K562 (cell line): ENCODE measurements around the gene VSIG1. TPM values are rescaled to one million over a fixed set of nuclear protein-coding genes. Genes with fewer than 3 reads are reported as not detected.

Experiments used
- BMI1 ChIP-seq: fragments of 150-350 bp; IDR thresholded peaks from 2 replicates; pipeline ENCODE4 v1.6.1; 2014; ENCODE audit warnings: low read length
- CBFA2T2 ChIP-seq: fragments of 450-650 bp; conservative IDR thresholded peaks from 2 replicates; pipeline ENCODE4 v1.6.1; 2017; ENCODE audit warnings: mild to moderate bottlenecking
- CHD7 ChIP-seq: fragments of 200-600 bp; sonication (generic); IDR thresholded peaks from one replicate; pipeline ENCODE4 v1.6.1; 2012; ENCODE audit warnings: mild to moderate bottlenecking, low read depth, low read length, inconsistent platforms
- EP300 ChIP-seq: IDR thresholded peaks from 2 replicates; pipeline ENCODE4 v1.6.1; 2012; ENCODE audit warnings: low read length, improper control_type of control experiment
- ESRRA ChIP-seq: fragments of 450-650 bp; IDR thresholded peaks from 2 replicates; pipeline ENCODE4 v1.6.1; 2014; ENCODE audit warnings: low read depth, mild to moderate bottlenecking, moderate library complexity, borderline replicate concordance
- HDAC8 ChIP-seq: fragments of 450-650 bp; IDR thresholded peaks from 2 replicates; pipeline ENCODE4 v1.6.1; 2016; ENCODE audit warnings: mild to moderate bottlenecking, missing genetic modification characterization, moderate library complexity, missing compliant biosample characterization
- MAFG ChIP-seq: fragments of 450-650 bp; conservative IDR thresholded peaks from 2 replicates; pipeline ENCODE4 v1.6.1; 2016; ENCODE audit warnings: missing genetic modification characterization, missing compliant biosample characterization
- NFE2L1 ChIP-seq: fragments of 450-650 bp; IDR thresholded peaks from 2 replicates; pipeline ENCODE4 v1.6.1; 2016; ENCODE audit warnings: missing genetic modification characterization, low read depth, mild to moderate bottlenecking, missing compliant biosample characterization, moderate library complexity, borderline replicate concordance
- POLR2A ChIP-seq: fragments of 450-650 bp; conservative IDR thresholded peaks from 2 replicates; pipeline ENCODE4 v1.6.1; 2016
- POLR2G ChIP-seq: fragments of 200-400 bp; formaldehyde crosslinking; IDR thresholded peaks from 2 replicates; pipeline ENCODE4 v1.6.1; 2017; ENCODE audit warnings: low read depth, mild to moderate bottlenecking, antibody characterized with exemption, low read length, moderate library complexity
- SMAD4 ChIP-seq: fragments of 250-450 bp; sonication (Bioruptor Pico); conservative IDR thresholded peaks from 2 replicates; pipeline ENCODE4 v1.8.0; 2021; ENCODE audit warnings: inconsistent platforms, mild to moderate bottlenecking, moderate library complexity
- TSC22D4 ChIP-seq: fragments of 450-650 bp; IDR thresholded peaks from 2 replicates; pipeline ENCODE4 v1.6.1; 2016; ENCODE audit warnings: missing genetic modification characterization, missing biosample characterization, control low read depth
- ZFP91 ChIP-seq: sonication (generic); formaldehyde crosslinking; IDR thresholded peaks from 2 replicates; pipeline ENCODE4 v1.8.0; 2022; ENCODE audit warnings: mild to moderate bottlenecking, missing genetic modification reagents
- ZNF124 ChIP-seq: sonication (generic); formaldehyde crosslinking; IDR thresholded peaks from 2 replicates; pipeline ENCODE4 v1.8.1; 2022; ENCODE audit warnings: missing genetic modification reagents
- polyA plus RNA-seq, 8 experiments: library from polyadenylated mRNA; depleted of rRNA in 4 of 8; stranded (reverse) in 5 of 8; unstranded in 3 of 8; fragments of >200 nt; fragmentation: Nextera tagmentation in 2 of 8; fragmentation: Illumina TruSeq in 1 of 8; extraction: Ambion mirVana in 2 of 8; extraction: Trizol in 1 of 8; gene quantifications; 2 replicates each; pipeline versions ENCODE4 v1.2.1 to v1.2.3, GENCODE V29; 2011 to 2014; ENCODE audit warnings: inconsistent platforms in 1 of 8, missing spikeins in 1 of 8
- total RNA-seq, 7 experiments: library from RNA; depleted of rRNA in 6 of 7; stranded (reverse); fragments of >200 nt in 6 of 7; fragmentation: Illumina TruSeq in 2 of 7; extraction: Trizol in 2 of 7; gene quantifications; 2 replicates each; pipeline versions ENCODE4 v1.2.1 to v1.2.3, GENCODE V29; 2011 to 2021; ENCODE audit warnings: low replicate concordance in 1 of 7
- TF ChIP-seq, protein P1 (sequence below): fragments of 250-450 bp; sonication (Bioruptor Pico); IDR thresholded peaks from 2 replicates; pipeline ENCODE4 v1.4.0; 2020; ENCODE audit warnings: mild to moderate bottlenecking, moderate library complexity

VSIG1 gene
- total and polyA plus RNA-seq, 9 of the 15 experiments (the other 6 are each of a cell fraction or from before 2014, with no cell fraction given): not detected

DNA sequence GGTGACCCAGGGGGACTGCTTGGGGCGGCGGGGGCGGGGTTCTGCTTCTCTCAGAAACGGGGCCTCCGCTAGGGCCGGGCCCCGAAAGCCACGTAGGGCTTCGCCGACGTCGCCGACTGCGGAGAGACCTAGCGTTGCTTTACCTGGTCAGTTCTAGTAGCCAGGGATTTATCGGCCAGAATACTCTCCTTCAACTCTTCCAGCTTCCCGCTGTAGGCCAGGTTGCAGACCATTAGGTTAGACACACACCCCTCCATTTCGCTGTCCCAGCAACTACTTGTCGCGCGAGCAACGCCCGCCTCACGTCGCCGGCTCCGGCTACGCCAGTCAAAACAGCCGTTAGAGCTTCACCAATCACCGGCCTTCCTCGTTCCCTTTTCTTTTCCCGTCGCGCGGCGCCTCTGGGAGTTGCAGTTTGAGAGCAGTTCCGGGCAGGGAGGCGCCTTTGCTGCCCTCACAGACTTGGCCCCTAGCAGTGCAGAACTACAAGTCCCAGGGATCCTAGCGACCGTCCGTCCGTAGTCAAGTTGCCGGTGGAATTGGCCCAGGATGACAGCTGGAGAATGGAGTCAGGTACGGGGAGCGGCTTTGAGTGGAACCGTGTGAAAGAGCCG is 46.5 kb downstream of the VSIG1 start, which contains the start of the genes ATG4A and PSMD10 (continued):
- no peak for TF ChIP-seq MAFG (tag)
- TF ChIP-seq EP300: no peak
- no peak for TF ChIP-seq BMI1
- TF ChIP-seq ZNF124 (CRISPR knock-in tag): no peak
- no peak for TF ChIP-seq CBFA2T2
- TF ChIP-seq POLR2A: peak; percentile 87
- no peak for TF ChIP-seq CHD7
- TF ChIP-seq, protein P1, sequence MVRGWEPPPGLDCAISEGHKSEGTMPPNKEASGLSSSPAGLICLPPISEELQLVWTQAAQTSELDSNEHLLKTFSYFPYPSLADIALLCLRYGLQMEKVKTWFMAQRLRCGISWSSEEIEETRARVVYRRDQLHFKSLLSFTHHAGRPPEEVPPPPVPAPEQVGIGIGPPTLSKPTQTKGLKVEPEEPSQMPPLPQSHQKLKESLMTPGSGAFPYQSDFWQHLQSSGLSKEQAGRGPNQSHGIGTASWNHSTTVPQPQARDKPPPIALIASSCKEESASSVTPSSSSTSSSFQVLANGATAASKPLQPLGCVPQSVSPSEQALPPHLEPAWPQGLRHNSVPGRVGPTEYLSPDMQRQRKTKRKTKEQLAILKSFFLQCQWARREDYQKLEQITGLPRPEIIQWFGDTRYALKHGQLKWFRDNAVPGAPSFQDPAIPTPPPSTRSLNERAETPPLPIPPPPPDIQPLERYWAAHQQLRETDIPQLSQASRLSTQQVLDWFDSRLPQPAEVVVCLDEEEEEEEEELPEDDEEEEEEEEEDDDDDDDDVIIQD (CRISPR knock-in tag): no peak
- no peak for TF ChIP-seq TSC22D4 (tag)
- peak; percentile 63 for TF ChIP-seq SMAD4 (CRISPR knock-in tag)
- no peak for TF ChIP-seq ZFP91 (CRISPR knock-in tag)
- TF ChIP-seq POLR2G: peak; percentile 90
- no peak for TF ChIP-seq NFE2L1 (tag)
- TF ChIP-seq ESRRA: no peak
- no peak for TF ChIP-seq HDAC8 (tag)
